Peyer's patch (tissue), 4 donors: ENCODE data around the gene EPHA2. TPM values are rescaled to one million over a fixed set of nuclear protein-coding genes. Genes with fewer than 3 reads are reported as not detected.
A peak's percentile ranks its signal among the peaks of the same experiment; 100 is the strongest.
"Not testable (repeated sequence)": the region's sequence is repeated elsewhere in the genome, so short reads cannot be mapped to it uniquely, and the experiment has no call there.

Source experiments
- DNase-seq, 3 donors: peaks; one replicate each; pipeline ENCODE4 v3.0.0-alpha.2; 2017 to 2019
- H3K27ac ChIP-seq, 4 donors: fragments of 200-600 bp; sonication (generic); one replicate each; pipeline ENCODE4 v1.5.1; 2016 to 2019
- H3K27me3 ChIP-seq, 2 donors: fragments of 200-600 bp; sonication (generic); one replicate each; pipeline ENCODE4 v1.5.1; 2019
- H3K36me3 ChIP-seq, 3 donors: fragments of 200-600 bp; sonication (generic); one replicate each; pipeline ENCODE4 v1.5.1; 2016 to 2019
- H3K4me1 ChIP-seq, 4 donors: fragments of 200-600 bp; sonication (generic); one replicate each; pipeline ENCODE4 v1.5.1; 2016 to 2019
- H3K4me3 ChIP-seq, 4 donors: fragments of 200-600 bp; sonication (generic); 1 replicate in 3 of 4; 2 replicates in 1 of 4; pipeline ENCODE4 v1.5.1; 2016 to 2019; ENCODE audit warnings: mild to moderate bottlenecking in 1 of 4
- H3K9me3 ChIP-seq, 4 donors: fragments of 200-600 bp; sonication (generic); one replicate each; pipeline ENCODE4 v1.5.1; 2016 to 2019; ENCODE audit warnings: mild to moderate bottlenecking in 1 of 4
- POLR2A ChIP-seq, 2 donors: fragments of 450-650 bp; IDR thresholded peaks; one replicate each; pipeline ENCODE4 v1.5.1; 2017; ENCODE audit warnings: antibody characterized with exemption in 2 of 2, mild to moderate bottlenecking in 2 of 2, moderate library complexity in 2 of 2
- total RNA-seq, 4 donors: library from RNA; depleted of rRNA; stranded (reverse); fragments of >200 nt; gene quantifications; one replicate each; pipeline ENCODE4 v1.1.0, GENCODE V29; 2016
- TF ChIP-seq, protein P1 (sequence below), 6 experiments: fragments of 450-650 bp in 4 of 6; fragments of 200-600 bp in 2 of 6; sonication (generic) in 1 of 6; IDR thresholded peaks; one replicate each; pipeline ENCODE4 v1.5.1; 2017 to 2019; ENCODE audit warnings: antibody characterized with exemption in 6 of 6, mild to moderate bottlenecking in 3 of 6, moderate library complexity in 1 of 6

EPHA2 gene
- total RNA-seq, 4 donors from 2014 or later = 23.5 to 42.6 (median 35.5) TPM

DNA sequence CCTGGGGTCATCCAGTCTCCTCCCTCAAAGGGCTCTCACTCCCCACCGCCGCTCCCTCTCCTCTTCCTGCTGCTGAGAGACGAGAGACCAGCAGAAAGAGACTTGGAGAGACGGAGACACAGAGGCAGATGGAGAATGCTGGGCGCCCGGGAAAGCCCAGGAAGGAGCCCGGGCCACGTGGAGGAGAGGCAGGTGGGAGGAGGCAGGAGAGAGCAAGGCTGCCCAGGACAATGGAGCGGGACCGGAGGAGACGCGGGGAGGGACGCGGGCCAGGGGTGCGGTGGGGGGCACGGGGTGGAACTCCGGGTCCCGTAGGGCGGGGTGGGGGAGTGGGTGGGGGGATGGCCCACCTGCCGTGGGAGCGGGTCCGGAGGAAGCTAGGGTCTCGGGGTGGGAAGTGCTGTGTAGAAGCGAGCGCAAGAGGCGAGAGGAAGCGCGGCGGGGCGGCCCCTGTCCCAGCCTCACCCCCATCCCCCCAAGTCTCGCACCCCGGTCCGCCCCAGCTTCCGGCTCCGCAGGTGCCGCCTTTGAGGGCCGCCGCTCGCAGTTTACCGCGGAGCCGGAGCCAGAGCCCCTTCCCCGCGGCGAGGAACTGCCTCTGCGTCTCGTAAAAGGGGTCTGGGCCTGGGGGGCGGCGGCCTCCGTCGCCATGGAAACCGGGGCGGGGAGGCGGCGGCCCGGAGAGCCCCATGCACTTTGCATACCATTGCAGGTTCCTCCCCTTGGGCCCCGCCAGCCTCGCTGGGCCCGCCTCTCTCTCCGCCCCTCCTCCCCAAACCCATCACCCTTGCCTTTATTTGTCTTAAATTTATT is 11.7 kb upstream of the EPHA2 start:
- H3K4me3 ChIP-seq = peak overlapping the region; percentile 48 to 67 (median 55)
- peak overlapping the region in 2 of 4 donors; percentile 55 to 60 for H3K27ac ChIP-seq
- DNase-seq = peak; percentile 57 to 78 (median 69)
- H3K27me3 ChIP-seq = no peaks in the 10 kb centered on the region
- H3K4me1 ChIP-seq = peaks cover 0 to 46% (median 14%) of the 10 kb centered on the region in 4 donors
- no peaks in the 10 kb centered on the region for H3K36me3 ChIP-seq
- TF ChIP-seq POLR2A (IDR thresholded peaks at IDR 0.05) = no peak
- TF ChIP-seq, protein P1, sequence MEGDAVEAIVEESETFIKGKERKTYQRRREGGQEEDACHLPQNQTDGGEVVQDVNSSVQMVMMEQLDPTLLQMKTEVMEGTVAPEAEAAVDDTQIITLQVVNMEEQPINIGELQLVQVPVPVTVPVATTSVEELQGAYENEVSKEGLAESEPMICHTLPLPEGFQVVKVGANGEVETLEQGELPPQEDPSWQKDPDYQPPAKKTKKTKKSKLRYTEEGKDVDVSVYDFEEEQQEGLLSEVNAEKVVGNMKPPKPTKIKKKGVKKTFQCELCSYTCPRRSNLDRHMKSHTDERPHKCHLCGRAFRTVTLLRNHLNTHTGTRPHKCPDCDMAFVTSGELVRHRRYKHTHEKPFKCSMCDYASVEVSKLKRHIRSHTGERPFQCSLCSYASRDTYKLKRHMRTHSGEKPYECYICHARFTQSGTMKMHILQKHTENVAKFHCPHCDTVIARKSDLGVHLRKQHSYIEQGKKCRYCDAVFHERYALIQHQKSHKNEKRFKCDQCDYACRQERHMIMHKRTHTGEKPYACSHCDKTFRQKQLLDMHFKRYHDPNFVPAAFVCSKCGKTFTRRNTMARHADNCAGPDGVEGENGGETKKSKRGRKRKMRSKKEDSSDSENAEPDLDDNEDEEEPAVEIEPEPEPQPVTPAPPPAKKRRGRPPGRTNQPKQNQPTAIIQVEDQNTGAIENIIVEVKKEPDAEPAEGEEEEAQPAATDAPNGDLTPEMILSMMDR (IDR thresholded peaks at IDR 0.05) = no peak
- no peaks in the 10 kb centered on the region for H3K9me3 ChIP-seq

DNA sequence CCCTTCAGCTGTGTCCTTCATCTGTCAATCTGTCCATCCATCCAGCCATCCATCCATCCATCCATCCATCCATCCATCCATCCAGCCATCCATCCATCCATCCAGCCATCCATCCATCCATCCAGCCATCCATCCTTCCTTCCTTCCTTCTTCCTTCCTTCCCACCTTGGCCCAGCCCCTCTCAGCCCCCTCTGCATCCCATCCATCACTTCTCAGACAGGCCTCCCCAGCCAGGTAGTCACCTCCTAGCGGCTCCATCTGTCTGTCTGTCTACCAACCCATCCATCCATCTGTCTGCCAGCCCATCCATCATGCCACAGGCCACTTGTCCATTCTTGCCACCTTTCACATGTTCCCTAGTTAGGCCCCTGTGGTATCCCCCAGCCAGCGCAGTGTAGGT is 10.2 kb upstream of the EPHA2 start:
- Histone ChIP-seq H3K4me1 (peaks cover 0 to 46% (median 18%) of the 10 kb centered on the region in 4 donors), H3K36me3 (no peaks in the 10 kb centered on the region), H3K27me3 (no peaks in the 10 kb centered on the region), H3K9me3 (no peaks in the 10 kb centered on the region), H3K27ac (no peak overlapping the region), H3K4me3 (no peak overlapping the region)
- DNase-seq = no peak
- TF ChIP-seq, protein P1 (IDR thresholded peaks at IDR 0.05) = no peak
- no peak for TF ChIP-seq POLR2A (IDR thresholded peaks at IDR 0.05)

DNA sequence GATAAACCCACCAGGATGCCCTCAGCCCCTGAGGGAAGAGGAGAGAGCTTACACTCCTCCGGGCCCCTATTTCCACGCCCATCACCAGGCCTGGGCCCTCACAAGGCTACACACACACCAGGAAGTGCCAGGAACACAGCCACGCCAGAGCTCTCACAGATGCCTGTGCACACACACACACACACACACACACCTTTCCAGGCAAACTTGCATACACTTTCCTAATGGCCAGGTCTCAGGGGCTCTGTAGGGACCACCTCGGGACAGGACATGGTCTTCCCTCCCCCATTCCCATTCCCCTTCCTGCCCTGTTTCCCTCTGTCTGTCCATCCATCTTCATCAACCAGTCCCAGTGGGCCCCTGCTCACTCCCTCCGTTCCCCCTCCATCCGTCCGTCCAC is 9.7 kb upstream of the EPHA2 start:
- no peaks in the 10 kb centered on the region for H3K27me3 ChIP-seq
- no peak overlapping the region for H3K4me3 ChIP-seq
- no peak for TF ChIP-seq POLR2A (IDR thresholded peaks at IDR 0.05)
- TF ChIP-seq, protein P1 (IDR thresholded peaks at IDR 0.05) = no peak
- H3K4me1 ChIP-seq = peaks cover 0 to 46% (median 18%) of the 10 kb centered on the region in 4 donors
- H3K9me3 ChIP-seq = no peaks in the 10 kb centered on the region
- H3K27ac ChIP-seq = no peak overlapping the region
- DNase-seq = no peak
- H3K36me3 ChIP-seq = no peaks in the 10 kb centered on the region

DNA sequence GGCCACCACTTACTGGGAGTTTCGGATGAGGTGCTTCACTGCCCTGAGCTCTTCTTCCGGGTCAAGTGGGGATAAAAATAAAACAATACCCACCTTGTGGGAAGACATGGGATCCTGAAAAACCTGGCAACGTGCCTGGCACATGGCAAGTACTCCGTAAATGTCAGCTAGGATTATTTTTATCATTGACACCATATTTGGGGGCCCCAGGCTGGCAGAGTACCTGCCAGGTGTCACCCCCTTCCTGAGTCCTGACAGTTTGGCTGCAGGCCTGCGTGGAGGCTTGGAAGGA is 9.2 kb upstream of the EPHA2 start:
- Histone ChIP-seq H3K27ac (no peak overlapping the region), H3K4me1 (peaks cover 0 to 46% (median 18%) of the 10 kb centered on the region in 4 donors)

DNA sequence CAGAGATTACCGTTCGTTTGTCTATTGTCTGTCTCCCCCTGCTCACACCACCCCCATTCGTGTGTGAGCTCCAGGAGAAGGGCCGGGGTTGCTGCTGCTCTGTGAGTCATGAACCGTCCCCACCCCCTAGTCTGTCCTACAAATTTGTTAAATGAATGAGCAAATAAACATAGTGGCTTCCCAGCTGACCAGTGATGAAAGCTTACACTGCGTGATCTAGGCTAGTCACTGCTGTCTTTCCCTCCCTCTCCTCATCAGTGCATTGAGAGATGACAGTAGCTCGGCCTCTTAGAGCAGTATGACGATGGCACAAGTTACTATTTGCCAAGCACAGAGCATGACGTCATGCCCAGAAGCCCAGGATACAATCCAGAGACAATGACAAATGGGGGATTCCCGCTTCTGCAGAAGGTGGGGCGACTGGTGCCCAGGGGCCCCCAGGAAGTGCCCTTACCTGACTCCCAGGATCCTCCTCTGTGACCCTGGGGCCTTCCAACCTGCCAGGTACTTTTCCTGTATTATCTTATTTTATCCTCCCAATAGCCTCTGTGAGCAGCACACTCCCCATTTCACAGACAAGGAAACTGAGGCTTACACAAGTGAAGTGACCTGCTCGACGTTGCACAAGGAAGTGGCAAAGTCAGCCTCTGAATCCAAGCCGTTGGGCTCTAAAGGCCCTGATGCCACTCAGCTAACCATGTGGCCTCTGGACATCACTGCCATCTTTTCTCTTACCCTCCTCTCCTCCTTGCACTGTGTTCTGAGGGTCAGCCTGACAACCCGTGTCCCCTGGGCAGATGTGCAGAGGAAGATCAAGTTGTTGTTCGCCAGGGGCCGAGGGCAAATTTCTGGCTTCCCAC is 8.6 kb upstream of the EPHA2 start:
- Histone ChIP-seq H3K4me3 (no peak overlapping the region), H3K36me3 (no peaks in the 10 kb centered on the region), H3K27ac (peak overlapping the region in 2 of 4 donors; percentile 17 to 35), H3K9me3 (no peaks in the 10 kb centered on the region), H3K27me3 (no peaks in the 10 kb centered on the region), H3K4me1 (peaks cover 0 to 46% (median 18%) of the 10 kb centered on the region in 4 donors)
- DNase-seq = no peak
- TF ChIP-seq, protein P1 (IDR thresholded peaks at IDR 0.05) = no peak
- TF ChIP-seq POLR2A (IDR thresholded peaks at IDR 0.05) = no peak

More for the DNA sequence above, 9.2 kb upstream of the EPHA2 start:
- no peaks in the 10 kb centered on the region for H3K27me3 ChIP-seq
- no peaks in the 10 kb centered on the region for H3K9me3 ChIP-seq
- H3K4me3 ChIP-seq = no peak overlapping the region
- no peaks in the 10 kb centered on the region for H3K36me3 ChIP-seq
- TF ChIP-seq, protein P1 (IDR thresholded peaks at IDR 0.05) = no peak
- no peak for TF ChIP-seq POLR2A (IDR thresholded peaks at IDR 0.05)
- DNase-seq = no peak

DNA sequence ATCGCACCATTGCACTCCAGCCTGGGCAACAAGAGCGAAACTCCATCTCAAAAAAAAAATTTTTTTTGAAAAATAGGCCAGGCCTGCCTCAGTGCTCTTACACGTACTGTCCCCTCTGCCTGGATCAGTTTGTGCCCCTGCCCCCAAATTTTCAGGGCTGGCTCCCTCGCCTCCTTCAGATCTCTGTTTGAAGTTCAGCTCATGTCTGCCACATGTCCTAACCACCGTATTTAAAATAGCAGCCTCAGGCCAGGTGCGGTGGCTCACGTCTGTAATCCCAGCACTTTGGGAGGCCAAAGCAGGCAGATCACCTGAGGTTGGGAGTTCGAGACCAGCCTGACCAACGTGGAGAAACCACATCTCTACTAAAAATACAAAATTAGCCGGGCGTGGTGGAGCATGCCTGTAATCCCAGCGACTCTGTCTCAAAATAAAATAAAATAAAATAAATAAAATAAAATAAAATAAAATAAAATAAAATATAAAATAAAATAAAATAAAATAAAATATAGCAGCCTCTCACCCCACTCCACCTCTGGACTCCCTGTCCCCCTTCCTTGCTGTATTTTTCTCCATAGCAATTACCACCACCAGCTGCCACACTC is 7.8 kb upstream of the EPHA2 start:
- H3K4me3 ChIP-seq, DNase-seq, H3K27me3 ChIP-seq, H3K36me3 ChIP-seq, H3K9me3 ChIP-seq, H3K27ac ChIP-seq: not testable (repeated sequence)
- peaks cover 0 to 46% (median 17%) of the 10 kb centered on the region in 4 donors for H3K4me1 ChIP-seq
